GM18868 (cell line): ENCODE data around the gene SIGLEC7.

ENCODE experiments used
- ATAC-seq: cut with Tn5 transposase; IDR thresholded peaks from one replicate; pipeline ENCODE4 v1.9.1; 2021; ENCODE audit warnings: mild to moderate bottlenecking, moderate library complexity; ENCODE audit not compliant: unreplicated experiment

SIGLEC7 gene

GRCh38 chr19:51198641-51199040 is 56.5 kb downstream of the SIGLEC7 start:
- ATAC-seq, result no peak

DNA sequence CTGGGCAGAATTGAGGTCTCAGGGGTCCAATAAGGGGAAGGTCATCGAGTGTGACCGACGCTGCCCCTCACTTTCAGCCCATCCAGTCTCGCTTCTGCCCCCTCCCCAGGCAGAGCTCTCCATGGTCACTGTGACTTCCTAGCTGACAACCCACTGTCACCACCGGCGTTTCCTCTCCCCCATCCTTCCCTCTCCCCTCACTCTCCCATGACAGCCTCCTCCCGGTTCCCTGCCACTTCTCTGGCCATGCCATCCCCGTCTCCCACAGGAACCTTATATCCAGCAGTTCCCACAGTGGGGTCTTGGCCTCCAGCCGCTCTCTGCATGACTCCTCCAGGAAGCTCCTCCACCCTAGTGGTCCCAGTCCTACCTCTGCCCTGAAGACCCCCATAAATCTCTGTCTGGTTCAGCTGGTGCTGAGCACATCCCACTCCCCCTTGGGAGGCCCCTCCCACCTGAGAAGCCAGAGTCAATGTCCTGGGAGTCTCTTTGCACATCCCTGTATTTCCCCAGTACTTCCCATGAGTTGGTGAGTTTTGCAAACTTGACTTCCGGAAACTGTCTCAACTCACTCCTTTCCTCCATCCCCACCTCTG is 58.1 kb downstream of the SIGLEC7 start:
- no peak for ATAC-seq

DNA sequence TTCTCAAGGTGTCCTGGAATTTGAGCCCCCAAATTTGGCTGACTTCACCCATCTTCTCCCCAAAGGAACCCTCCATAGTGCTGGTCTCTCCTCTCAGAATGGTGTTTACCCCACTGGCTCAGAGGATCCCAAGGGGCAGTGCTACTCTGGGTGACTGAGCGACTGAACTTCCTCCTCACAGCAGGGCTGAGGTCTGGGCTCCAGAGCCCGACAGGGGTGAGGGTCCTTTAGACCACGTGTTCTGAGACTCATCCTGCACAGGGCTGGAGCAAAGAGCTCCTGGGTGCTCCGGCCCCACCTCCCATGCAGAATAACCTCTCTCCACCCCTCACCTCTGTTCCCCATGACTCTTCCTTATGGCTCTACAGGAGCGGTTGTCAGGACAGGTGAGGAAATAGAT is 59.6 kb downstream of the SIGLEC7 start:
- ATAC-seq, result no peak
